Measurements from ENCODE around the gene ERP27.

The ERP27 gene

GRCh38 chr12:14871886-14872285 is 66.5 kb downstream of the ERP27 start:
- Histone ChIP-seq H3K9me2 (replicated peaks; ENCODE audit: insufficient read depth, low read length) (no peaks in the 10 kb centered on the region), H3K4me1 (ENCODE audit: low read length) (peaks cover 10% of the 10 kb centered on the region), H4K20me1 (ENCODE audit: insufficient read depth, low read length) (no peaks in the 10 kb centered on the region), H2AFZ (ENCODE audit: low read length) (no peak overlapping the region), H3K9me3 (replicated peaks; ENCODE audit: insufficient read depth, low read length) (no peaks in the 10 kb centered on the region), H3K4me2 (ENCODE audit: low read depth, low read length) (no peak overlapping the region), H3F3A (ENCODE audit: insufficient read depth, low read length) (no peaks in the 10 kb centered on the region), H3K79me2 (ENCODE audit: low read length) (no peaks in the 10 kb centered on the region), H3K27ac (ENCODE audit: low read length) (no peak overlapping the region), H3K36me3 (replicated peaks; ENCODE audit: insufficient read depth, low read length) (no peaks in the 10 kb centered on the region), H3K4me3 (ENCODE audit: low read length) (no peak overlapping the region), H3K27me3 (replicated peaks; ENCODE audit: insufficient read depth, low read length) (no peaks in the 10 kb centered on the region), H3K9ac (ENCODE audit: low read length) (no peak overlapping the region)
- TF ChIP-seq EZH2 (optimal IDR thresholded peaks at IDR 0.05; ENCODE audit: low read depth, low read length) = no peak
- TF ChIP-seq EZH2phosphoT487 (IDR thresholded peaks at IDR 0.05; ENCODE audit: low read length) = no peak
- TF ChIP-seq CTCF (IDR thresholded peaks at IDR 0.05; ENCODE audit: low read length) = no peak
- DNase-seq = no peak

GRCh38 chr12:14871247-14871646 is 67.1 kb downstream of the ERP27 start:
- Histone ChIP-seq H3K79me2 (ENCODE audit: low read length) (no peaks in the 10 kb centered on the region), H3K36me3 (replicated peaks; ENCODE audit: insufficient read depth, low read length) (no peaks in the 10 kb centered on the region), H3K4me3 (ENCODE audit: low read length) (no peak overlapping the region), H3K9me2 (replicated peaks; ENCODE audit: insufficient read depth, low read length) (no peaks in the 10 kb centered on the region), H3F3A (ENCODE audit: insufficient read depth, low read length) (no peaks in the 10 kb centered on the region), H4K20me1 (ENCODE audit: insufficient read depth, low read length) (no peaks in the 10 kb centered on the region), H3K9ac (ENCODE audit: low read length) (no peak overlapping the region), H3K27ac (ENCODE audit: low read length) (no peak overlapping the region), H3K4me2 (ENCODE audit: low read depth, low read length) (no peak overlapping the region), H2AFZ (ENCODE audit: low read length) (no peak overlapping the region), H3K9me3 (replicated peaks; ENCODE audit: insufficient read depth, low read length) (no peaks in the 10 kb centered on the region), H3K27me3 (replicated peaks; ENCODE audit: insufficient read depth, low read length) (no peaks in the 10 kb centered on the region), H3K4me1 (ENCODE audit: low read length) (peaks cover 10% of the 10 kb centered on the region)
- TF ChIP-seq CTCF (IDR thresholded peaks at IDR 0.05; ENCODE audit: low read length) (no peak), EZH2 (optimal IDR thresholded peaks at IDR 0.05; ENCODE audit: low read depth, low read length) (no peak), EZH2phosphoT487 (IDR thresholded peaks at IDR 0.05; ENCODE audit: low read length) (no peak)
- DNase-seq = no peak

- Histone ChIP-seq H3K9me3 (replicated peaks; ENCODE audit: insufficient read depth, low read length) (no peaks in the 10 kb centered on the region), H3K27ac (ENCODE audit: low read length) (no peak overlapping the region), H3K4me2 (ENCODE audit: low read depth, low read length) (no peak overlapping the region), H3K4me3 (ENCODE audit: low read length) (no peak overlapping the region), H2AFZ (ENCODE audit: low read length) (no peak overlapping the region), H3K4me1 (ENCODE audit: low read length) (peaks cover 10% of the 10 kb centered on the region), H4K20me1 (ENCODE audit: insufficient read depth, low read length) (no peaks in the 10 kb centered on the region), H3K27me3 (replicated peaks; ENCODE audit: insufficient read depth, low read length) (no peaks in the 10 kb centered on the region), H3F3A (ENCODE audit: insufficient read depth, low read length) (no peaks in the 10 kb centered on the region), H3K9ac (ENCODE audit: low read length) (no peak overlapping the region), H3K36me3 (replicated peaks; ENCODE audit: insufficient read depth, low read length) (no peaks in the 10 kb centered on the region), H3K9me2 (replicated peaks; ENCODE audit: insufficient read depth, low read length) (no peaks in the 10 kb centered on the region), H3K79me2 (ENCODE audit: low read length) (no peaks in the 10 kb centered on the region)
- DNase-seq = no peak
- TF ChIP-seq CTCF (IDR thresholded peaks at IDR 0.05; ENCODE audit: low read length) (no peak), EZH2 (optimal IDR thresholded peaks at IDR 0.05; ENCODE audit: low read depth, low read length) (no peak), EZH2phosphoT487 (IDR thresholded peaks at IDR 0.05; ENCODE audit: low read length) (no peak)
Observed at GRCh38 chr12:14868916-14869506, 69.3 kb downstream of the ERP27 start.

All from MM.1S (cell line).